ENCODE results near the gene METTL21A.

GRCh38 chr2:207632575-207633493 lies 7.6 kb upstream of the METTL21A start:
- TF ChIP-seq, protein P1, sequence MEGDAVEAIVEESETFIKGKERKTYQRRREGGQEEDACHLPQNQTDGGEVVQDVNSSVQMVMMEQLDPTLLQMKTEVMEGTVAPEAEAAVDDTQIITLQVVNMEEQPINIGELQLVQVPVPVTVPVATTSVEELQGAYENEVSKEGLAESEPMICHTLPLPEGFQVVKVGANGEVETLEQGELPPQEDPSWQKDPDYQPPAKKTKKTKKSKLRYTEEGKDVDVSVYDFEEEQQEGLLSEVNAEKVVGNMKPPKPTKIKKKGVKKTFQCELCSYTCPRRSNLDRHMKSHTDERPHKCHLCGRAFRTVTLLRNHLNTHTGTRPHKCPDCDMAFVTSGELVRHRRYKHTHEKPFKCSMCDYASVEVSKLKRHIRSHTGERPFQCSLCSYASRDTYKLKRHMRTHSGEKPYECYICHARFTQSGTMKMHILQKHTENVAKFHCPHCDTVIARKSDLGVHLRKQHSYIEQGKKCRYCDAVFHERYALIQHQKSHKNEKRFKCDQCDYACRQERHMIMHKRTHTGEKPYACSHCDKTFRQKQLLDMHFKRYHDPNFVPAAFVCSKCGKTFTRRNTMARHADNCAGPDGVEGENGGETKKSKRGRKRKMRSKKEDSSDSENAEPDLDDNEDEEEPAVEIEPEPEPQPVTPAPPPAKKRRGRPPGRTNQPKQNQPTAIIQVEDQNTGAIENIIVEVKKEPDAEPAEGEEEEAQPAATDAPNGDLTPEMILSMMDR (IDR thresholded peaks at IDR 0.05; ENCODE audit: low read depth, low read length): no peak
- no peak for TF ChIP-seq EZH2phosphoT487 (IDR thresholded peaks at IDR 0.05; ENCODE audit: low read depth)
